Ectodermal cell (in vitro differentiated cells): Measurements from ENCODE around the gene KANSL3.
"Not testable (repeated sequence)": the region's sequence is repeated elsewhere in the genome, so short reads cannot be mapped to it uniquely, and the experiment has no call there.

Experiments
- H3K27ac ChIP-seq: 2 replicates; pipeline ENCODE4 v1.7.0; 2013; ENCODE audit warnings: mild to moderate bottlenecking, low read depth, low read length; ENCODE audit not compliant: insufficient read depth, poor library complexity, severe bottlenecking
- H3K27me3 ChIP-seq: 2 replicates; pipeline ENCODE4 v1.7.0; 2013; ENCODE audit warnings: mild to moderate bottlenecking, low read length; ENCODE audit not compliant: insufficient read depth, control insufficient read depth, poor library complexity, severe bottlenecking
- H3K36me3 ChIP-seq: one replicate; pipeline ENCODE4 v1.7.0; 2013; ENCODE audit warnings: low read length; ENCODE audit not compliant: control insufficient read depth, insufficient read depth
- H3K4me1 ChIP-seq: one replicate; pipeline ENCODE4 v1.7.0; 2013; ENCODE audit warnings: low read length; ENCODE audit not compliant: control insufficient read depth, insufficient read depth
- H3K4me3 ChIP-seq: 2 replicates; pipeline ENCODE4 v1.7.0; 2013; ENCODE audit warnings: low read depth, low read length, control low read depth; ENCODE audit not compliant: insufficient read depth
- H3K9me3 ChIP-seq: 2 replicates; pipeline ENCODE4 v1.7.0; 2013; ENCODE audit warnings: mild to moderate bottlenecking, low read length, moderate library complexity; ENCODE audit not compliant: control insufficient read depth
- WGBS, 2 experiments: methylation state at CpG; one replicate each; pipeline ENCODE4 v1.1.7; 2013; ENCODE audit warnings: missing lambda C conversion rate in 2 of 2; 5-methylcytosine and 5-hydroxymethylcytosine counted together

KANSL3 gene

DNA sequence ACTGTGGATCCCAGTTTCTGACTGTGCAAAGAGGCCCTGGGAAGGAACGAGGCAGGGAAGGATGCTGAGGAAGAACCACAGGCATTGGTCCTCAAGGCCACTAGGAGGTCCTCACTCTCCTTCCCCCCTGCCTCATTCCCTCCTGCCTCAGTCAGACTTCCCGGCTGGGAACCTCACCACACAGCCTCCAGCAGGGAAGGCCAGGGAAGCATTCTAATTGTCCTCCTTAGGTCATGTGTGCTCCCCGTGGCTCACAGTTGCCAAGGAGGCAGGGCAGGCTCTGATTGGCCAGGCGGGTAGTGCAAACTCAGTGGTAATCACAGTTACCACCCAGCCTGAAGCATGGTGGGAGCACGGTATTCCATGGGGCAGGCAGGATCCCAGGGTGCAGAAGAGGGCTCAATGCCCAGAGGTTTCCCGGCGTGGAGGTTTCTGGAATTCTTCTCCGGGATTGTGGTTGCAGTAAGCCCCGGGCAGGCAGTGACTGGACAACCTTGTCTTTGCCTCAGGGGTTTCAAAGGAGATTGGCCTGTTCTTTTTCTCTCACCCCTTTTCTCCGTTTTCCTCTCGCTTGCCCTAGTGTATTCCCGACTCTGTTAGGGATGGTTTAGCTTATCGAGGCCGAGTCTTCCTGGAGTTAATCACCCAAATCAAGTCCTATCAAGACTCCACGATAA lies 31.6 kb upstream of the KANSL3 start:
- no peak overlapping the region for H3K4me3 ChIP-seq
- whole genome bisulfite sequencing, 2 experiments = 89 to 92% methylated on average over 15 of the region's 15 CpGs
- no peaks in the 10 kb centered on the region for H3K27me3 ChIP-seq

DNA sequence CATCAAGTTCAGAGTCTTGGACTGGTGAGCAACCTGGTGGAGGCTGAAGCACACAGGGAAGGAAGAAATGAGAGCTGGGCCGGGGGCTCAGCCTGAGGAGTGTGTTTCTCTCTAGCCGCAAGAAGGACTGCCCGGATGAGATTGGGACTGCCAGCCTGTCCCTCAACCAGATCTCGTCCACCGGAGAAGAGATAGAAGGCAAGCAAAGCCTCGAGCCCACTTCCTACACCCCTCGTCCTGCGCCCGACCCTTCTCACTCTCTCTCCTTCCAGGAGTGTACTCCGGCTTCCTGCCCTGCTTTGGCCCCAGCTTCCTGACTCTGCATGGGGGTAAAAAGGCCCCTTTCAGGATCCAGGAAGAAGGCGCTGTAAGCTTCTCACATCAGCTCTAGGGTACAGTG lies 30.7 kb upstream of the KANSL3 start:
- Histone ChIP-seq H3K4me3 (no peak overlapping the region), H3K27ac (no peak overlapping the region), H3K36me3 (no peaks in the 10 kb centered on the region), H3K27me3 (no peaks in the 10 kb centered on the region), H3K9me3 (no peaks in the 10 kb centered on the region), H3K4me1 (no peaks in the 10 kb centered on the region)
- WGBS, 2 experiments = 89 to 93% methylated on average over 11 of the region's 11 CpGs

More for the DNA sequence above, 31.6 kb upstream of the KANSL3 start:
- H3K4me1 ChIP-seq = no peaks in the 10 kb centered on the region
- H3K27ac ChIP-seq = no peak overlapping the region
- H3K36me3 ChIP-seq = no peaks in the 10 kb centered on the region
- H3K9me3 ChIP-seq = no peaks in the 10 kb centered on the region

DNA sequence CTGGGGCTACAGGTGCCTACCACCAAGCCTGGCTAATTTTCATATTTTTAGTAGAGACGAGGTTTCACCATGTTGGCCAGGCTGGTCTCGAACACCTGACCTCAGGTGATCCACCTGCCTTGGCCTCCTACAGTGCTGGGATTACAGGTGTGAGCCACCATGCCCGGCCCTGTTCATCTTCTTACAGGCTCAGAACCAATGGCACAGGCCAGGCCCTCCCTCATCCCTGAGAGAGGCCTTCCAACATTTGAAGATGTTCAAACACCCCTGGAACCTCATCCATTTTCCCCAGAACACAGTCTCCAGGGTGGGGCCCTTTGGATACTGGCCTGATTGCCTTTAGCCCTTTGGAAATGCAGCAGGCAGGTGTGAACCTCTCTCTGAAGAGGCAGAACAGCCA lies 27.6 kb upstream of the KANSL3 start:
- WGBS, 2 experiments = 90 to 92% methylated on average over 3 of the region's 3 CpGs
- not testable (repeated sequence) for H3K36me3 ChIP-seq, H3K27ac ChIP-seq

DNA sequence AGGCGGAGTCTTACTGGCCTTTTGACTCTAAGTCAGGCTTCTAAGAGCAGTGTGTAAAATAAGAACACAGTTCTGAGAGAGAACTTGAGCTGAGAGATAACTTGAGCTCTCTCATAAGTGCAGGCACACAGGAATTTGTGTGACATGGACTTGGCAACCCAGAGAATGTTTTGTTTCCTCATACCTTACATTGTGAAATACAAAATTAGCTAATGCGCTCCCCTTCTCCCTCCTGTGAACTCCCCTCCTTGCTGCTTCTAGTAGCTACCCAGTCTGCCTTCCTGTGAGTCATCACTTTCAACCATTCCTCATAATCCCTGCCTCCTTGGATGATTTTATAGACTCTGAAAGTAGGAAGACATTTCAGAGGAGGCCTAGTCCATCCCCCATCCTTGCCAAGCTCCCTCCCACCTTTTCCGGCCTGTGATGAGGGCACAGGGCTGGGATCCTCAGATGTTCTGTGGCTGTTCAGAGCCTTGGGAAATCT lies 27.0 kb upstream of the KANSL3 start:
- H3K4me3 ChIP-seq = no peak overlapping the region
- no peak overlapping the region for H3K27ac ChIP-seq
- H3K4me1 ChIP-seq = no peaks in the 10 kb centered on the region
- no peaks in the 10 kb centered on the region for H3K9me3 ChIP-seq
- no peaks in the 10 kb centered on the region for H3K36me3 ChIP-seq
- no peaks in the 10 kb centered on the region for H3K27me3 ChIP-seq
- 93 to 97% methylated on average over 3 of the region's 3 CpGs for WGBS, 2 experiments

More for the DNA sequence above, 27.6 kb upstream of the KANSL3 start:
- not testable (repeated sequence) for H3K4me1 ChIP-seq, H3K4me3 ChIP-seq, H3K9me3 ChIP-seq, H3K27me3 ChIP-seq

DNA sequence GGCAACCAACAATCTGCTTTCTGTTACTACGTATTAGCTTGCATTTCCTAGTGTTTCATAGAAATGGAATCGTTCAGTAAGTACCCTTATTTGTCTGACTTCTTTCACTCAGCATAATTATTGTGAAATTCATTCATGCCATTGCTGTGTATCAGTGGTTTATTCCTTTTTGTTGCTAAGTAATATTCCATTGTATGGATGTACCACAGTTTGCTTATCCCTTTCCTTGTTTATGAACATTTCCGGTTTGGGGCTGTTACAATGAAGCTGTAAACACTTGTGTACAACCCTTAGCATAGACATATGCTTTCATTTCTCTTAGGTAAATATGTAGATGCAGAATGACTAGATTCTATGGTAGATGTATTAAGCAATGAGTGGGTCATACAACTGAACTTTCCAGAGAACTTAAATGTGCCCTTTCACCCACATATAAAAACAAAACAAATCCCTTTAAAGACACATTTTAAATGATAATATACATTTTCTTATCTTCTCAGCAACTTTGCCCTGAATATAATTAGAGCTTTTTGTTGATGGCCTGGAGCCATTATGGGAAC lies 26.3 kb upstream of the KANSL3 start:
- Histone ChIP-seq H3K9me3 (no peaks in the 10 kb centered on the region), H3K36me3 (no peaks in the 10 kb centered on the region), H3K4me3 (no peak overlapping the region), H3K4me1 (no peaks in the 10 kb centered on the region), H3K27ac (no peak overlapping the region), H3K27me3 (no peaks in the 10 kb centered on the region)
- WGBS, 2 experiments = 90 to 94% methylated on average over 2 to 3 of the region's 3 CpGs

DNA sequence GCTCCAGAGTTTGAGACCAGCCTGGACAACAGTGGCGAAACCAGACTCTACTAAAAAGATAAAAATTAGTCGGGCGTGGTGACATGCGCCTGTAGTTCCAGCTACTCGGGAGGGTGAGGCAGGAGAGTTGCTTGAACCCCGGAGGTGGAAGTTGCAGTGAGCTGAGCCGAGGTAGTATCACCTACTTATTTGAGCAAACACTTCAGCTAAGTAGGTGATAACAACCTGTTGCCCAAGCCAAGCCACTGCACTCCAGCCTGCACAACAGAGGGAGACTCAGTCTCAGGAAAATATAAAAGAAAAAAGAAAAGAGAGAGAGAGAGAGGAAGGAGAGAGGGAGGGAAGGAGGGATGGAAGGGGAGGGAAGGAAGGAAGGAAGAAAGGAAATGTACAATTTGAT lies 25.7 kb upstream of the KANSL3 start:
- Histone ChIP-seq H3K9me3 (no peaks in the 10 kb centered on the region), H3K27me3 (no peaks in the 10 kb centered on the region), H3K36me3 (no peaks in the 10 kb centered on the region), H3K4me3 (no peak overlapping the region), H3K27ac (no peak overlapping the region), H3K4me1 (no peaks in the 10 kb centered on the region)
- WGBS, 2 experiments = 90 to 93% methylated on average over 7 of the region's 7 CpGs

DNA sequence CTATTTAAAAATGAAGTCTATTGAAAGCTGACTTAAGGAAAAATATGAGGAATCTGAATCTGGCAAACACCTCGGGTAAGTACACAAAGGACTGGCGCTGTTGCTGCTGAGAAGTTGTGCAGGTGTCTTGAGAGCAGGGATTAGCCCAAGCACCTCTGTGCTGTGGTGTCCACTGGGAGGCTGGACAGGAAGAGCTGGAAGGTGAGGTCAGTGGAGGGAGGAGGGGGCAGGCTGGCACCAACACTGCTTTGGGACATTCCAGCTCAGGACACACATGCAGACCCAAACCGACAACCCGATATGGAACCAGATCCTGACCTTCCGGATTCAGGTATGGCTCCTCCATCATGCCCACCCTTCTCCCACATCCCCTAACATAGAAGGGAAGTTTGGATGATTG lies 25.1 kb upstream of the KANSL3 start:
- H3K27me3 ChIP-seq = no peaks in the 10 kb centered on the region
- H3K27ac ChIP-seq = no peak overlapping the region
- H3K36me3 ChIP-seq = no peaks in the 10 kb centered on the region
- no peak overlapping the region for H3K4me3 ChIP-seq
- 88 to 93% methylated on average over 4 of the region's 5 CpGs for WGBS, 2 experiments
- no peaks in the 10 kb centered on the region for H3K4me1 ChIP-seq
- no peaks in the 10 kb centered on the region for H3K9me3 ChIP-seq

DNA sequence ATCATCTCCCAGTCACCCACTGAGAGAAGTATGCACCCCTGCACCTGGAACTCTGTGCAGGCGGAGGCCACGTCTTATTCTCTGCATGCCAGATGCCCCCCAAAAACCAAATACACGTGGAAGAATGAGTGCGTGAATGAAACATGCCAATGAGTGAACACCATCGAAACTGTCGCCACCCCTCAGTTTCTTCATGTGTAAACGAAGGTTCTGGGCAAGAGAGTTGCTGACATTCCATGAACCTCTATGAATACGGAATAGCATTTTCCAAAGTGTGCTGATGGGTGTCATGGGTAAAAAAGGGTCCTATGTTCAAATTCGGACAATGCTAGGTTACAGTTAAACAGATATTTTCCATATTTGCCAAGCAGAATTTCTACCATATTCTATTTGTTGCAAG lies 24.2 kb upstream of the KANSL3 start:
- H3K4me1 ChIP-seq = no peaks in the 10 kb centered on the region
- H3K27ac ChIP-seq = no peak overlapping the region
- no peaks in the 10 kb centered on the region for H3K9me3 ChIP-seq
- no peaks in the 10 kb centered on the region for H3K36me3 ChIP-seq
- no peak overlapping the region for H3K4me3 ChIP-seq
- H3K27me3 ChIP-seq = no peaks in the 10 kb centered on the region
- WGBS, 2 experiments = 93% methylated on average over 9 of the region's 9 CpGs

DNA sequence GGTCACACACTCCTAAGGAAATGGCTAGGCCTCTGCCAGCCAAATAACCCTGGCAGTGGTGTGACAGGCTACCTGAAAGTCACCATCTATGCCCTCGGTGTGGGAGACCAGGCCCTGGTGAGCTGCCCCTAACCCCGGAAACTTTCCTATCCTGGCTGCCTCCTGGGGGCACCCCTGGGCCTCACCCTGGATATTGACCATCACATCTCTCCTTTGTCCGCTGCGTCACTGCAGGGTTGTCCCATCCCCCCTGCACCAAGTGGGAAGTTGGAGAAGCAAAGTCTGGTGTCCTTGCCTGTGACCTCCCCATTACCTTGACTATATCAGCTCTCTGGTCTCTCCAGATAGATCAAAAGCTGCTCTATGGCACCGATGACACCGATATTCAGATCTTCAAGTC lies 23.2 kb upstream of the KANSL3 start:
- WGBS, 2 experiments = 88 to 95% methylated on average over 6 of the region's 6 CpGs
- H3K4me1 ChIP-seq = no peaks in the 10 kb centered on the region
- H3K27ac ChIP-seq = no peak overlapping the region
- H3K4me3 ChIP-seq = no peak overlapping the region
- H3K36me3 ChIP-seq = no peaks in the 10 kb centered on the region
- no peaks in the 10 kb centered on the region for H3K27me3 ChIP-seq
- no peaks in the 10 kb centered on the region for H3K9me3 ChIP-seq

DNA sequence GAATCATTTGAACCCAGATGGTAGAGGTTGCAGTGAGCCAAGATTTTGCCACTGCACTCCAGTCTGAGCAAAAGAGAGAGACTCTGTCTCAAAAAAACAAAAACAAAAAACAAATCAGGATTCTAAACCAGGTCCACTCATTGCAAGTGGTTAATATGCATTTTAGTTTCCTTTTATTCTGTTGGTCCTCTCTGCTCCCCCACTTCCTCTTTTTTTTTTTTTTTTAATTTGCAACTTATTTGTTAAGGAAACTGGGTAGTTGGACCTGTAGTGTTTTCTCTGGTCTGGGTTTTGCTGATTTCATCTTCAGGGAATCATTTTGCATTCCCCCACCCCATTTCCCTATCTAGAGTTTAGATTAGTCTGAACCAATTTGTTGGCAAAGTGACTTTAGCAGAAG lies 18.4 kb upstream of the KANSL3 start:
- H3K4me3 ChIP-seq = no peak overlapping the region
- H3K9me3 ChIP-seq = no peaks in the 10 kb centered on the region
- no peaks in the 10 kb centered on the region for H3K27me3 ChIP-seq
- no peaks in the 10 kb centered on the region for H3K4me1 ChIP-seq
- H3K27ac ChIP-seq = no peak overlapping the region
- H3K36me3 ChIP-seq = no peaks in the 10 kb centered on the region
